ENCODE data around the gene ARHGAP22.
A peak's percentile ranks its signal among the peaks of the same experiment; 100 is the strongest.

The ARHGAP22 gene

DNA sequence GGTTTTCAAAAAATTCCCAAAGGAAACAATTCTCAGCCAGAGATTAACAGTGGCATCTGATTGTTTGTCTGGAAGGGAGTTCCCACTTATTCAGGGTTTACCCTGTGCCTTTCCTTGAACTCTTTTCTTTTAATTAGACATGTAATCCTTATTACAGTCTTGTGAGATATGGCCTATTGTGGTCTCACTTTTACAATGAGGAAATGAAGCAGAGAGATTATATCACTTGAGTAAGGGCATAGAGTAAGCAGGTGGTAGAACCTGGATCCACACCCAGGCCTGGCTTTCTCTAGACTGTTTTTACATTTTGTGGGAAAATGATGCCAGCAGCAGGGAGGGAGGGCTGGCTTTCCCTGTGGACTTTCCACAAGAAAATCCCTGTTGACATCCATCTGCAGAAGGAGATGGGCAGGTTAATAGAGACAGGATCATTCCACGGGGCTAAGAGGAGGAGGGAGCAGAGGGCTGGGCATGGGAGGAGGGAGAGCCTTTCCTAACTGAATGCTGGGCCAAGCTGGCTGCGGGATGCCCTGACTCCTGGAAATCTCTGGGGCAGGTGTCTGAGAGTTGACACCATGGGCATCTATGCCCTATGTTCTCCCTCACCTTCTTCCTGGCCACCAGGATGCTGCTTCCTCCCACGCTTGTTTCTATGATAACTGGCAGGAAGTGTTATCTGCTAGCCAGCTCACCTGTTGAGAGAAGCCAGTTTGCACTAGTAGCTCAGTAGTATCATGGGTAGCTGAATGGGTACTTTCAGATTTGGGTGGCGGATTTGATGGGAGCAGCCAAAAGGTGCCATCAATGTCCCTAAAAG is 28.7 kb upstream of the ARHGAP22 start:
- no peak for DNase-seq

DNA sequence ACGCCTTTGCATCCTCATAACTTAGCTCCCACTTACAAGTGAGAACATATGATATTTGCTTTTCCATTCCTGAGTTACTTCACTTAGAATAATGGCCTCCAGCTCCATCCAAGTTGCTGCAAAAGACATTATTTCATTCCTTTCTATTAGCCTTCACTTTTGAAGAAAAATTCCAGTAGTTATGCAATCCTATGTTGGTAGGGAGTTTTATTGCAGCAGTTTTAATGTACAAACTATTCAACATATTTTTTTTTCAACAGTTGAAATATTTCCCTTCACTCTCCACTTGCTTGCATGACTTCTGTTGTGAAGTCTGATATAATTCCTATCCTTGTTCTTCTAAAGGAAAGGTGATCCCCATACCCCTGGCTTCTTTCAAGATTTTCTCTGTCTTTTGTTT is 27.3 kb upstream of the ARHGAP22 start:
- DNase-seq, result no peak

DNA sequence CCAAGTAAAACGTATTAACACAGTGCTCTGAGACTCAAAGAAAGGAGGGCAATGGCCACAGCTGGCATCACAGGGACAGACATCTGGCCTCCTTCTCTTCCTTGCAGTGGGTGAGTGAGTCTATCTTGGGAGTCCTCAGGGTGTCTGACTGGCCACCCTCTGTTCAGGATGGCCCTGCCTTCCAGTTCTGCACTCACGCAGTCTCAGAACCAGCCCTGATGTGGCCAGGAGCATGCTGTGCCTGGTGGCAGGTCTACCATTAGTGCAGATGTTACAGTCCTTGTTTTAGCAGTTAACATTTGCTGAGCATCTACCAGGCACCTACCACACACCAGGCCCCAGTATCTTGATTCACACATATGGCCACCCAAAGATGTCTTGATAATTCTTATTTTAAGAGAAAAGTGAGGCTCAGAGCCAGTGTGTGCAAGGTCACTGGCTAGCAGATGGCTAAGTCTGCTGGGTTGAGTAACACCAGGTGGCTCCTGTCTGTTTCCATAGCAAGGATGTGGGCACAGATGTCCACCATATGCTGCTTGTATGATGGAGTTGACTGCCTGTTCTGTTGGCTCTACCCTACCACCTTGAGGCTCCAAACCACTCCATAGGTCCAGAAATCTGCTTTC is 23.2 kb upstream of the ARHGAP22 start:
- DNase-seq, result no peak

DNA sequence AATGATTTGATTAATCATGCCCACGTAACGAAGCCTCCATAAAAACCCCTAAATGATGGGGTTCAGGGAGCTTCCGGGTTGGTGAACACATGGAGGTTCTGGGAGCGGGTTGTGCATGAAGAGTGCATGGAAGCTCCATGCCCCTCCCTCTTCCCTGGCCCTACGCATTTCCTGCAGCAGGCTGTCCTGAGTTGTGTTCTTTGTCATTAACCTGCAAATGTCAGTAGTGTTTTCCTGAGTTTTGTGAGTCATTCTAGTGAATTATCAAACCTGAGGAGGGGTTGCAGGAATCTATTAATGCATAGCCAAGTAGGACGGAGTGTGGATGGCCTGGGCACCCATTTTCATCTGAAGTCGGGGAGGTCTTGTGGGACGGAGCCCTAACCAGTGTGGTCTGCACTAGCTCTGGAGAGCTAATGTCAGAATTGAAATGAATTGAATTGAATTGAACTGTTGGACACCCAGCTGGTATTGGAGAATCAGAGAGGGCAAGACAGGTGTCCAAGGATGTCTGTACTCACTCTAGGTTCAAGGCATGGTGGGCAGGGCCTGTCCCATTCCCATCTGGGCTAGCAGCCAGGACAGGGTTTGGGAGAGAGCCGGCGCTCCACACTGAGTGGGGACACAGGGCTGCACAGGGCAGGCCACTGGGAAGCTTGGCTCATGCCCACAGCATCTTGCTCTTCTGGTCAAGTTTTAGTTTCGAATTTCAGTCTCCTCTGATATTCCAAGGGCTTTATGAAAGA is 22.3 kb upstream of the ARHGAP22 start:
- DNase-seq, result no peak

DNA sequence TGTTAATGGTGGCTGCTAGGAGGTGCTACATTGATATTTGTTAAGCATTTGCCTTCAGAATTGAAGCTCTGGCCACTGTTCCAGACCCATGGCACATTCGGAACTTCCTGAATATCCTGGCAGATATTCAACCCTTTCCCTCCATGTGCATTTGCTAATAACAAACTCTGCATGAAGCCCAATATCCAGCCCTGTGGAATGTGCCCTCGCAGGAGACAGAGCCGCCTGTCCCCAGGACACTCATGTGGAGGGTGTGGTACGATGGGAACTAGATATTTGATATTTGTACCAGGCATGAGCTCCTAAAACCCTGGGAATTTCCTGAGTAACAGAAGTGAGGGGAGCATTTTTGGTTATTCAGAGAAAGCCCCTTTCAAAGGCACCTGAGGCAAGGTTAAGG is 21.6 kb upstream of the ARHGAP22 start:
- no peak for DNase-seq

DNA sequence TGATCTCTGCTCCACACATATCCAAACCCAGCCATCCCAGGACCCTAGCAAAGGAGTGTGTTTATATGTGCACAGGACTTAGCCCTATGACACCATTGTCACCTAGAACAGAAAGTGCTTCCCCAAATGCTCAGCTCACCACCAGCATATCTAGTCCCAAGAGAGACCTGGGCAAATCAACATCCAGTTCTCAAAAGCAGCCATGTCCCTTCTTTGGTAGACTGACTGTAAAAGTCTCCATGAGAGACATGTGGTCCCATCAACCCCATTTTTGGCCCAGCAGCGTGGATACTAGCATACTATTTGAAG is 20.9 kb upstream of the ARHGAP22 start:
- no peak for DNase-seq

DNA sequence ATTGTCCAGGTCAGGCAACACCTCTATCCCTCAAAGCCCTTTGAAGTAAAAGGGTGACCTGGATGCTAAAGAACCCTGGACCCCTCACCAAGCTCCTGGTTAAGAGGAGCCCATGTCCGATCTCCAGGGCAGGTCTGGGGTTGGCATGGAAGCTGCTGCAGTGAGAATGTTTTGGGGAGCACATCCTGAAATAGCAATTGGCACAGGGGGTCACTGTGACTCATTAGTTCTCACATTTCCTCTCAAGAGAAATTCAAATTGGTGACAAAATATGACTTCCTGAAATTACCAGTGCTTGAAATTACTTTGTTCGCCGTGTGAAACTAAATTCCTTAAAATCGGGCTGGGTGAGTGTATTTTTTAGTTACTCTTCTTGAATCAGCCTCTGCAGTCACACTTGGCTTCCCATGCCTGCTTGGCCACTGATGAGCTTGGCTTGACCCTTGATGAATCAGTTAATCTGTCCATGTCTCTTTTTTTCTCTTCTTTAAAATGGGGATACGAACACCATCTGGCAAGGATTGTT is 18.8 kb upstream of the ARHGAP22 start:
- DNase-seq, result no peak

DNA sequence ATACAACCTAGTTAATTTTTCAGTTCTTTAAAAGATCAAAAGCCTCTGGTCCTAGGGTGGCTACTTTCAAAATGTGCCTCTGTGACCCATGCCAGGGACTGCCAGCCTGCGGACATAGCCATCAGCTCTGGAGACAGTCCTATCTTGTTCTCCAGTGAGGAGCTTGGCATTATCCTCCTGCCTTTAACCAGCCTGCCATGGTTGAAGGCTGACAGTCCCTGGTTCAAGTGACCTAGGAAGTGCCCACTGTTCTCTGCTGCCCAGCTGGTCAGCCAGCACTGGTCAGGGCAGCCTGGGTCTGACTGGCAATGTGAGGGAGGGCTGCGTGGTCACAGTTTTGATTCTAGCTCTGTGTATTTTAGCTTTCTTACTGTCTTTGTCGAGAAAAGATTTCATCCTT is 18.1 kb upstream of the ARHGAP22 start:
- no peak for DNase-seq

DNA sequence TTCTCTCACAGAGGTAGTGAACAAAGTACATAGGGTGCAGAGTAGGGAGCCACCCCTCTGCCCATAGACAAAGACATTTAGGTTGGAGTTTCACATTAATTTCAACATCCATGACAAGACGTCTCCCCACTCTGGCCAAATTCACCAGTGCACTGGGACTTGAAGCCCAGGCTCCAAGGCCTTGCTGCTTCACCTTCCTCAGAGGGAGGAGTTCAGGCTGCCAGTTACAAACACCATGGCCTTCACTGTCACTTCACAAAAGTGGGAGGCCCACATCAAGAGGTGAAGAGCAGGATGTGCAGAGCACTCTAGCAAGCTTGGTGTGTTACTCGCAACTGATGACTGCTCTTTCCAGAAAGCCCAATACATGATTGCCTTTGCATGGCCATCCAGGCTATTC is 15.8 kb upstream of the ARHGAP22 start:
- no peak for DNase-seq

DNA sequence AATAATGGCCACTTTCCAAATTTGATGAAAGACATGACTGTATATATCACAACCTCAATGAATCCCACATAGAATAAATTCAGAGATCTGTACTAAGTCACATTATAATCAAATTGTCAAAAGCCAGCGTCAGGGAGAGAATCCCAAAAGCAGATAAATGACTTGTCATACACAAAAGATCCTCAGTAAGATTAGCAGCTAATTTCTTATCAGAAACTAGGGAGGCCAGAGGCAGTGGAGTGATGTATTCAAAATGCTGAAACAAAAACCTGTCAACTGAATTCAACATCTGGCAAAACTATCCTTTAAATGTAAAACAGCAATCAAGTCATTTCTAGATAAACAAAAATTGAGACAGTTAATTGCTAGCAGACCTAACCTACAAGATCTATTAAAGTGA is 11.6 kb upstream of the ARHGAP22 start:
- DNase-seq, result no peak

DNA sequence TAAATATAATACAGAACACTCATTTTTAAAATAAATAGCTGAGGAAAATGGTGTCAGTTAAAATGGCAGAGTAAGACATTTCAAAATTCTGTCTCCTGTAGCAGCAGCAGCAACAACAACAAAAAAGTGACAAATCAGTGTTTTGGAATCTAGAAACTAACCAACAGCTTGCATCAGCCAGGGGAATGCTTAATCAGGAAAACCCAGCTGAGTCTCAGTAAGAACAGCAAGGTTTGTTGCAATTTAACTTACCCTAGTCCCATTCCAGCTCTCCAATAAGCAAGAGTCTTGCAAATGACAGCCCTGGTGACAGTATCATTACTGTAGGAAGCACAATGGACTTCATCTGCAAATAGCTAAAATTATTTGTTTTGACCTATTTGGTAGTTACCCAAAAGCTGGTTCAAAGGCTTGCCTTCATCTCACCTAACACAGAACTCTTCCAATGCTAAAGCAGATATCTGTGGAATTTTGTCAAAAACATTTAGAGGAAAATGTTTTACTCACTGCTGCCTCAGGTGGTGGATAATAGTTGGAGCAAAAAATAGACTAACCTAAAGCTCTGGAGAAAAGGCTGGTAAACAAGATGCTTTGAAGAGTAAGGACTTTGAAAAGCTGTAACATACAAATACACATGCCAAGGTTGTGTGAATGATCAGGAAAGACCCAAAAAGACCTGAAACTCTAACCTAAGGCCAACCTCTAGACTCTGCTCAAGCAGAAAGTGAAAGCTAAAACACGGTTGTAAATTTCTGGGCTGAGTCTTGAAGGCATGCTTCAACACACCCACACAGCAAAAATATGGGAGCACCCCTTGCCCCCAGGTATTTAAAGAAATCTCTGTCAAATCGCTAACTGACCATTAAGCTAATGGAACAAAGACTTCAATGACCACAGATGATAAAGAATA is 9.9 kb upstream of the ARHGAP22 start:
- DNase-seq, result no peak

DNA sequence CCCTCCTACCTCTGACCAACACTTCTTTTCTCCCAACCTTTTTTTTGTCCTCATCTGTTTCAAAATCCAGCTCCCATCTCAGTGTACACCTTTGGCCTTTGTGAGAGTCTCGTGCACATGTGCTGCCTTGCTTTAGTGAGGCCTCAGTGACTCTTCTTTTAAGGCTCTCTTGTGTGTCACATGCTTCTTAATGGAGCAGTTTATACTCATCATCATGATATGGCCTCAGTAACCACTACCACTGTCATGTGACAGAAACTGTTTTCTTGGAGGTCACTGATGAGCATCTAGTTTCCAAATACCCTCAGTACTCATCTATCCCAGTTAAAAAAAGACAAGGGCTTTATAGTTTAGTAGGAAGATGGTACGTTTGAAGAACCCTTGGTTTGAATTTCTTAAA is 8.1 kb upstream of the ARHGAP22 start:
- no peak for DNase-seq

DNA sequence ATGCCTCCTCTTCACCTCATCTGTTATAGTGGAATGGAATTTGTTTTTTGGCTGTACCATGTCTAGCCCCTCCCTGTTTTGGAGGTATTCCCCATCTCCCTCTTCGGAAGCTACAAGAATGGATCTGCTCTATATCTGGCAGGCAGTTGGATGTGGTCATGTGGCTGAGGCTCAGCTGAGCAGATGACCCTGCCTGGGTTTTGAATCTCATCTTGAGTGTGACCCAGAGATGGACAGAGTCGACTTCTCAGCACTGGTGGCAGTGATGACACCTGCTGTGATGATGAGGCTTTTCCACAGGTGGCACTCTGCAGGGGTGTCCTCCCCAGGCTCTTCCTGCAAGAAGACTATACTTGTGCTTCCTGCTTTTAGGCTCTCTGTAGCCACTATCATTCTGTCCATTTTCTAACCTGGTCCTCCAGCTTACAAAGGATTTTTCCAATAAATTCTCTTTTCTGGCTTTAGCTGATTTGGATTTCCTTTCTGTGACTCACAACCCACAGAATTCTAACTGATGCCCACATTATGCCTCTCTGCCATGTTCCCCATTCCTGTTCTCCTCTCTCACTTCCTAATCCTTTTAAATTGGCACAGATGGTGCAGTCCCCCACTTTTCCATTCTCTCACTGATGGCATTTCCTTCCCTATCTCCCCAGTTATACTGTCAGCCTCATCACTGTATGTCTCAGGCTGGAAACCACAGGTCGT is 7.5 kb upstream of the ARHGAP22 start:
- no peak for DNase-seq

DNA sequence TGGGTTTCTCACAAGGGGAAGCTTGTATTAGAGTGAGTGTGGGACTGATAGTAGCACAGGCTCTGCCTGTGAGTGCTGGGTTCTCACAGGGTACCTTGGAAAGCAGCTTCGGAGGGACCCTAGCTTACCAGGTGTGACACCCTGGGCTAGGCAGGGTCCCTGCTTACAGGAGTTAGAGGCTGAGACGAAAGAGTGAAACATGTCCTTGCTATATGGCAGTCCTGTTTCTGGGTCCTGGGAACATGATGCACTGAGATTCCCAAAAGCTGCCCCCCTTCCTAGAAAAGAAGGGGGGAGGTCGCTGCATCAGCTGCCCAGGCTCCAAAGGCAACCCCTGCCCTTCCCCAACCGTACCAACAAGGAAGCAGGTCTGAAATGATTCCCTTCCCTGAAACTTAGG is 6.3 kb upstream of the ARHGAP22 start:
- no peak for DNase-seq

DNA sequence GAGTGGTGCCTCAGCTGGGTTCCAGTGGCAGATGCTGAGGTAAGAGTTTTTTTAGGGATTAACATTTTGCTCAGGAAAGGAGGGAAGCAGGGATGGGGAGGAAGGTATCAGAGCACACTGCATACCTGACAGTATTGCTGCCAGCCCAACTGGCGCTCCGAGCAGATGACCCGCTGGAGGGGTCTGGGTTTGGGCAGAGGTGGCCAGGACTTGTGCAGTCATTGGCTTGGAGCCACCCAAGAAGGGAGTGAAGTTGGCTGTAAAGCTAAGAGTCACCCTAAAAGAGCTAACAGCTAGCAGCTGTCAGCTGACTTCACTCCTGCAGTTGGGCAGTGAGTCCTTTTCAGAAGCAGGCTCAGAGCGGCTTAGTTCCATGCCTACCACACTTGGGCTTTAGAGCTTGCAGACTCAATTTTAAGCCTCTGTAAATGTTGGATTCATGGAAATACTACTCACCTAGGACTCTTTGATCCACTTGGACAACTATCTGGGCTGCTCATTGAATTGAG is 5.8 kb upstream of the ARHGAP22 start:
- no peak for DNase-seq

DNA sequence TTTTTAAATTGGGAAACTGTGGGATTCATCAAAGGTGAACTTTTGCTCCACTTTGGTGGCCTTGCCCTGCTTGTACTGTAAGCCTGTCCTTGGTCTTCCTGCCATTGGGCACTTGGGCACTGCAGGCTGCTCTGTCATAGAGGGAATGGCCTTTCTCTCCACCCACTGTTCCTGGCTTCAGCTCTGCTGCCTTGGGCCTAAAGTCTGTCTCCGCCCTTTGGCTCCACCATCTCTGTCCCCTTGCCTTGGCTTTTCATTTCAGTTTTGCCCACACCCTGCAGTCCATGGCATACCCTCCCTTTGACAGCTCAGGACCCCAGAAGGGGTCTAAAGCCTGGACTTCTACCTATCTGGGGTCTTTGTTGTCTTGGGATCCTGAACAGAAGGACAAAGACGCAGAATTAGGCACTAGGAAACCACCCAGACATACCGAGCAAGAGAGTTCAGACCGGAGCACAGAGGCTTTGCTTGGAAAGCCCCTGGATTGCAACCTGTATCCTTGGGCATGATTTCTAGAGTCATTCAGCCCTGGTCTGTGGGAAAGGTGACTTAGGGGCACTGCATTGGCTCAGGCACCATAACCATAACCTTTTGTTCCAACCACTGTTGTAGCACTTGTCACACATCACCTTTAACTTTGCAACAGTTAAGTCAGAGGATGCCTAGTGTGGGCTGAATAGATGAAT is 5.2 kb upstream of the ARHGAP22 start:
- no peak for DNase-seq

DNA sequence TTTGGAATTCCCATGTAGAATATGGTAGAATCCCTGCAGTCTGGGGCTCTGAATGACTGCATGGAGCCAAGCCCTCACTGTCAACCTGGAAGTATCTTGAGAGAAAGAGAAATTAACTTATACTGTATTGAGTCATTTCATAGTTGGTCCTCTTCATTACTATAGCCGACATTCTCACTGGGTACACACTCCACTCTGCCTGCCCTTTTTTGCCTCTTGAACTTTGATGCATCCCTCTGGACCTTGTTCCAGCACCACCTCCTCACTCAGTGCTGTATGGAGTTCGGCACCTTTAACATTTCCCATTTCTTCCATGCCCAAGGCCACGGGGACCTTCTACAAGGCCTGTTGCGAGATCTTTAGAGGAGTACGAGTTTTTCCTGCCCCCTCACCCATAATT is 4.6 kb upstream of the ARHGAP22 start:
- no peak for DNase-seq

DNA sequence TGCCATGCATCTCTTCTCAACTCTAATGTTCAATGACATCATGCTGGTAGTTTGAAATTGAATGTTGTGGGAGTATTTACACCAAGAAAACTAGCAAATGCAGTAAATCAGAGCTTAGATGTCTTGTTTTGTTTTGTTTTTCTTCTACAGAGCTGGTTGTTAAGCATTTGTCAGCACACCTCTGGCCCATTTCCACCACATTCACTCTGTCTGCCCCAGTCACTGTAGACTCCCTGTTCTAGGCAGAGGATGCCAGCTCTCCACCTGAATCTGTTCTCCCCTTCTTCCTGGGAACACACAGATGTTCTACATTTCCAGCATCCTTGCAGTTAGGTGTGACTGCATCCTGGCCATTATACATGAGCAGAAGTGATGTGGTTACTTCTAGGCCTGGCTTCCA is 4.1 kb upstream of the ARHGAP22 start:
- no peak for DNase-seq

DNA sequence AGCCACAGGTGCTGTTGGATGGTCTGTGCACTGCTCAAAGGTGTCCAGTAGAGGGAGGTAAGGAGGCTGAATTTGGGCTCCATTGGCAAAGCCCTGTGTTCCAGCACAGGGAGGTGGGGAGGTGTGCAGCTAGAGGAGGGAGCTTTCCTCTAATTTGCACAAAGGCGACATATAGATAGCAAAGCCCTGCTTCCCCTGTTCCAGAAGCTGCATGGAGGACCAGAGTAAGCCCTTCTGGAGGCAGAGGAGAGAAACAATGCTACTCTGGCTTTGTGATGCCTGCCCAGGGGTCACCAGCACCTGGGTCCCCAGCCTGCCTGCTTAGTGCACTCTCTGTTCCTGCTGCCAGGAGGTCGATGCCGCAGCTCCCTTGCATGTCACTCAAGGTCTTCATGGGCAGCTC is 3.4 kb upstream of the ARHGAP22 start:
- DNase-seq, result peak; percentile 13

DNA sequence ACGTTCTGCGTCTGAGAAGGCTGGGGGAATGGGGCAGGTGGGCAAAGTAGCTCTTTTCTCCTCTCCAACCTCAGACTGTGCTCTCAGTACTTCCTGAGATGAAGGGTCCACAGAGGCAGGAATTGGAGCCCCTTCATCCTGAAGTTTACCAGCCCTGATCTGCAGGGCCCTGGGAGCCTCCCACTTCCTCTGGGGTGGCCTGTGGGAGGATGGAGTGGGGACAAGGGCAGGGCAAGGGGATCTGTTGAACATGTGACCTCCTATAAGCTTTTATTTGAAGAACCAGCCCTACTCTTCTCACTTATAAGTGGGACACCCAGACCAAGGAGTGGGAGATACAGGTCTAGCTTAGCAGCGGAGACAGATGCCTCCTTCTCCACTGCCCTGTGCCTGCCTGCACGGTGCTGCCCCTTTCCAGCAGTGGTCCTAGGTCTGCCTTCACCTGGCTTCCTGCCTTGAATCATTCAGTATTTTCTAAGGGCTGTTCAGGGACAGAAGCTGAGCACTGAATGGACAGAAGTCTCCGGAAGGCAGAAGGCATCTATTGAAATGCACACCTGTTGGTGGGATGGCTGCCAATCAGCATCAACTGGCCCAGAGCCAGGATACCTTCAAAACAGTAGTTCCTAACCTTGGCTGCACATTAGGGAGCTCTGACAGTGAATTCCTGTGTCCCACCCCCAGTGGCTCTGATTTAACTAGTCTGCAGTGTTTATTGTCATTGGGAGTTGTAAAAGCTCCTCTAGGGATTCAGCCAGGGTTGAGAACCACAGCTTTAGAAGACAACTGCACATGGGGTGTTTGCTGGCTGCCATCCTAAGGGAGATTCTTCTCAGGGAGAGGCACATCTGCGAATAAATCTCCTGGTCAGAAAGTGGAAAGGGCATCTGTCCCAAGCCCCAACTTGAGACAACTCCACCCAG is 2.7 kb upstream of the ARHGAP22 start:
- DNase-seq, result no peak
